ENCODE measurements around the gene KRT6B. TPM values are rescaled to one million over a fixed set of nuclear protein-coding genes. Genes with fewer than 3 reads are reported as not detected.

The KRT6B gene
- total RNA-seq, 2 experiments from 2014 or later = not detected

DNA sequence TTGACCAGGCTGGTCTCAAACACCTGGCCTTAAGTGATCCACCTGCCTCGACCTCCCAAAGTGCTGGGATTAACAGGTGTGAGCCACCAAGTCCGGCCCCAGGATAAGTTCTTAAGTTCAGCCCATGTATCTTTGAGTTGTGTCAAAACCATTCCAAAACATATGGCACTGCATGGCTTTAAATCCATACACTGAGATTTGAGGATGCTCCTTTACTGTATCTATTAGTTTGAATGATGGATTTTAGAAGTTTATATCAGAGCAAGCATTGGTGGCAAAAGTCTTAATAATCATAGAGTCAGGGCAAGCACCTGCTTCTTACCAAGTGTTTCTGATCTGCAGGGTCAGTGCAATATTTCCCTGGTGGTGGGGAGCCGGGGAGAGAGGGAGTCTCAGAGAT lies 6.1 kb downstream of the KRT6B start:
- H3K4me3 Mint-ChIP-seq = no peak overlapping the region
- no peaks in the 10 kb centered on the region for H3K9me3 Mint-ChIP-seq
- DNase-seq = no peak
- H3K36me3 Mint-ChIP-seq = no peaks in the 10 kb centered on the region
- H3K27me3 Mint-ChIP-seq = peaks cover 28% of the 10 kb centered on the region
- H3K27ac Mint-ChIP-seq = no peak overlapping the region
- H3K4me1 Mint-ChIP-seq = no peaks in the 10 kb centered on the region

DNA sequence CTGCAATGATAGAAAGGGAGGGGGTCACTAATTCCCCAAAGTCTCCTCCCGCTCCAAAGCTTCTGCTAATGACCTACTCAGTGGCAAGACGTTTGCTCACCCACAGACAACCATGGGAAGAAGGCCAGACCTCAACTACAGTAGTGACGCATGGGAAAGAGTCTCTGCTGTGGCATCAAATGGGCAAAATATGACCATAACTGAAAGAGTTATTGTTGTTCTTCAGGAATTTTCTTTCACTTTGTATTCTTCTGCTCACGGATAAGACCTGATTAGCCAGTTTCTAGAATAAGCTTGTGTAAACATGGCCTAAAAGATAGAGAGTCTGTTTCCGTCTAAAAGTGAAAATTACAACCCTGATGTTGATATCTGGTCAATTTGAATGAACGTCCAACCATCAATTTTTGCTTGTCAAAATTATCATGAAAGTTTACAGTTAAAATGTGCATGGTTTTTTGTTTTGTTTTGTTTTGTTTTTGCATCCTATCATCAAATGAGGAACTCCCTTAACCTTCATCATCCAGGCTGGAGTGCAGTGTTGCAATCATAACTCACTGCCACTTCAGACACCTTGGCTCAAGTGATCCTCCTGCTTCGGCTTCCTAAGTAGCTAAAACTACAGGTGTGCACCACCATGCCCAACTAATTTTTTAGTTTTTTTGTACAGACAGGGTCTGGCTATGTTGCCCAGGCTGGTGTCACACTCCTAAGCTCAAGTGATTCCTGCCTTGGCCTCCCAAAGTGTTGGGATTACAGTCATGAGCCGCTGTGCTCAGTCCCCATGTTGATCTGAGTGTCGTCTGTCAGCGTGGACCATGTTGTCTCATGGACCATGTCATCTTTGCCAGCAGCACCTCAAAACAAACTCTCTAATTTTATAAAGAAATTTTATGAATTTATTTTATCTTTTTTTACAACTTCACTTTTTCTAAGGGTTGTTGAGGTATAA lies 7.0 kb downstream of the KRT6B start:
- Mint-ChIP-seq H3K27ac (no peak overlapping the region), H3K4me3 (no peak overlapping the region), H3K4me1 (no peaks in the 10 kb centered on the region), H3K27me3 (peaks cover 30% of the 10 kb centered on the region), H3K9me3 (no peaks in the 10 kb centered on the region), H3K36me3 (no peaks in the 10 kb centered on the region)
- no peak for DNase-seq

DNA sequence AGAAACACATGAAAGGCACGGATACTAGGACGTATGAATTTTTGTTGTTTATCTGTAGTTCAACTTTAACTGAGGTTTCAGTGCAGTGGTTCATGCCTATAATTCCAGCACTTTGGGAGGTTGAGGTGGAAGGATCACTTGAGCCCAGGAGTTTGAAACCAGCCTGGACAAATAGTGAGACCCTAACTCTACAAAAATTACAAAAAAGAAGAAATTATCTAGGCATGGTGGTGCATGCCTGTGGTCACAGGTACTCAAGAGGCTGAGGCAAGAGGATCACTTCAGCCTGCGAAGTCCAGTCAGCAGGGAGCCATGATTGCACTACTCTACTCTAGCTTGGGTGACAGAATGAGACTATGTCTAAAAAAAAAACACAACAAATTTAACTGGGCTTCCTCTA lies 8.0 kb downstream of the KRT6B start:
- Mint-ChIP-seq H3K36me3 (no peaks in the 10 kb centered on the region), H3K4me3 (no peak overlapping the region), H3K27ac (no peak overlapping the region)

DNA sequence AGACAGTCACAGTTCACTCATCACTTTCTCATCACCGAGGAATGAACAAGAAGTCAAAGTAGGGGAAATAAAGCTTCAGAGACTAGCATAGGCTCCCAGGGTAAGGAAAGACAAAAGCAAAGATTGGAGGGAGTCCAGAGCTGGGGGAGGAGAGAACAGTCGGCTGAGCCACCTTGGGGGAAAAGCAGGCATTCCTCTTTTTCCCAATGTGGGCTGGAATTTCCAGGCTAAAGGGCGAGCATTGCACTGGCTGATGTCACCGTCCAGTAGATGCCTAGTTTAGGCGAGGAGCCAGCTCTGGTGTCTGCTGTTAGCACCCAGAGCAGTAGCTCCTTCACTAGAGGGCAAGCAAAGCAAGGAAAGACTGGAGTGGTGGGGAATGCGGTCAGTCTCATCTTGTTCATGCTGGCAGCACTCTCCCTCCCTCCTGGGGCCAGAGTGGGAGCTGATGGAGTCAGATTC lies 9.3 kb downstream of the KRT6B start:
- Mint-ChIP-seq H3K9me3 (no peaks in the 10 kb centered on the region), H3K36me3 (no peaks in the 10 kb centered on the region), H3K4me1 (no peaks in the 10 kb centered on the region), H3K4me3 (no peak overlapping the region), H3K27ac (no peak overlapping the region), H3K27me3 (peaks cover 30% of the 10 kb centered on the region)
- no peak for DNase-seq

More for the DNA sequence above, 8.0 kb downstream of the KRT6B start:
- Mint-ChIP-seq H3K27me3 (peaks cover 30% of the 10 kb centered on the region), H3K4me1 (no peaks in the 10 kb centered on the region), H3K9me3 (no peaks in the 10 kb centered on the region)
- no peak for DNase-seq

- peaks cover 38% of the 10 kb centered on the region for H3K27me3 Mint-ChIP-seq
- no peaks in the 10 kb centered on the region for H3K9me3 Mint-ChIP-seq
- H3K27ac Mint-ChIP-seq = no peak overlapping the region
- H3K4me1 Mint-ChIP-seq = no peaks in the 10 kb centered on the region
- H3K4me3 Mint-ChIP-seq = no peak overlapping the region
- H3K36me3 Mint-ChIP-seq = no peaks in the 10 kb centered on the region
- DNase-seq = no peak
Measured at GRCh38 chr12:52441320-52441911, 10.5 kb downstream of the KRT6B start.

DNA sequence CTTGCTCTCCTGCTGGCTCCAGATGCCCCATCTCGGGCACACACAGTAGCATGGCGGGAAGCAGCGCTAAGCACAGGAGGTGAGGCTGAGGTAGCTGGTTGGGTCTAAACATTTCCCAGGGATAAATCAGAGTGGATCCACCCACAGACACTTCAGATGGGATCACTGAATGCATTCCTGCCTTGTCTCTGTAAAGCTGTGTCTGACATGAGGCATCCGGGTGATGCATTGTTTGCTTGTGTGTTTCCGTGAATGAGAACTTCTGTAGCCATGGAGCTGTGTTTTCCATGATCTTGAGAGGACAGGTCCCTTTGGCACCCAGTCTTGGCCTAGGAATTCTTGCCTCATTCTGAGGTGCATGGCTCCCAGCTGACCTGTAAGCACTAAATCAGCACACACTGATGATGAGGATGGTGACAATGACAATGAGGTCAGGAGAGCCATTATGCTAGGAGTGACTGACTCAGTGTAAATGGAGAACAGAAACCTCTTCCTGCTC lies 11.1 kb downstream of the KRT6B start:
- peaks cover 38% of the 10 kb centered on the region for H3K27me3 Mint-ChIP-seq
- DNase-seq = no peak

DNA sequence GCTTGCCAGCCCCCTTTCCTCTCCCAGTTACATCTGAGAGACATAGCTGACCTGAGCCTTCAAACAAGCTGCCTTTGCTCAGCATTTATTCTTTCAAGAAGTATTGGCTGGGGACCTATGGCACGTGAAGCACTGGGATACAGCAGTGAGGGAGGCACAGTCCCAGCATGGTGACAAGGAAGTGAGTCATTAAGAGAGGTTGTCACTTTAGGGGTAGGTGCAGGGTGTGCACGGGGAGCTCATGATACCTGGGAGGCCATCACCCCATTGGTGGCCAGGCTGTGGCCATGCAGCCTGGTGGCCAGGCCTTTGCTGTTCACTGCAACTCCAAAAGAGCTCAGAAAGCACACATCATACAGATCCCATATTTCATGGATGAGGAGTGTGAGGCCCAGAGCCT lies 12.1 kb downstream of the KRT6B start:
- Mint-ChIP-seq H3K9me3 (no peaks in the 10 kb centered on the region), H3K27ac (no peak overlapping the region), H3K4me3 (no peak overlapping the region), H3K27me3 (peaks cover 38% of the 10 kb centered on the region), H3K36me3 (no peaks in the 10 kb centered on the region), H3K4me1 (no peaks in the 10 kb centered on the region)
- DNase-seq = no peak

More for the DNA sequence above, 11.1 kb downstream of the KRT6B start:
- Mint-ChIP-seq H3K27ac (no peak overlapping the region), H3K9me3 (no peaks in the 10 kb centered on the region), H3K4me1 (no peaks in the 10 kb centered on the region), H3K36me3 (no peaks in the 10 kb centered on the region), H3K4me3 (no peak overlapping the region)

- H3K36me3 Mint-ChIP-seq = no peaks in the 10 kb centered on the region
- H3K4me3 Mint-ChIP-seq = no peak overlapping the region
- no peaks in the 10 kb centered on the region for H3K4me1 Mint-ChIP-seq
- no peak overlapping the region for H3K27ac Mint-ChIP-seq
- no peak for DNase-seq
- H3K9me3 Mint-ChIP-seq = no peaks in the 10 kb centered on the region
- H3K27me3 Mint-ChIP-seq = peaks cover 38% of the 10 kb centered on the region
Measured at GRCh38 chr12:52439420-52439819, 12.5 kb downstream of the KRT6B start.

DNA sequence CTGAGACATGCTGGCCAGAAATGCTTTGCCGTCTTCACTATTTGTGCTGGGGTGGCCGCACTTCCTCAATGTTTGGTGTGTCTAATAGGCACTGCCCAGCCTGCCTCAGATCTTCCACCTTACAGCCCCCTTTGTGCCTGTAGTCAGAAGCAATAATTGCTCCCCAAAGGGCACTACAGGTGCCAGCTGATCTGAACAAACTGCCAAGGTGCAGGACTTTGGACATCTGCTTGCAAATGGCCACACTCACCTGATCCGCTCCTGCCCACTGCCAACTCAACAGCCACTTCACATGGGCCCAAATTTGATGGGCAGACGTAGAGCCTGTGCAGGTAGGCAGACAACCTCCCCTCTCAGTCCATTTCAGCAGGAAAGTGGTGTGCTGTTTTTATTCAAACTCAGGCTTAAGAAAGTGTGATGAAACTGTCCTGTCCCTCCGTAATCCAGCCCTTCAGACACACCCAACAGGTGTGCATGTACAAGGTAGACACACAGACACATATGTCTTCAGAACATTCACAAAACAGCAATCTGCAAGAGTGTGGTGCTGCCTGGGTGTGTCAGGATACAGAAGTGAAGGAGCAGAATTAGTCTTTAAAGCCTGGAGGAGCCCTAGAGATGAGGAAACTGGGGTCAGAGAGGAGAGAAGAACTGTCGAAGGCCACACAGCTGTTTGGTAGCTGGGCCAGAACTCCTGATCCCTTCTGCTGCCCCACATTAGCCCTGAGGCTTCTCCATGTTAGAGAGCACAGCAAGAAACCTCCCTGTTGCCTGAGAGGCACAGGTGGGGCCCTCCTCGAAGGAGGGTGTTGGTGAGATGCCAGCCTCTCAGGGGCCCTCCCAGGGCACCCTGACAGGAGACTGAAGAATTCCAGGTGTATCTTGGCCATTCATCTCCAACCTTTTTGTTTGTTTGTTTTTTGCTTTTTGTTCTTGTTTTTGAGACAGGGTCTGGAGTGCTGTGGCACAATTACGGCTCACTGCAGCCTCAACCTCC lies 13.3 kb downstream of the KRT6B start:
- Mint-ChIP-seq H3K9me3 (no peaks in the 10 kb centered on the region), H3K27me3 (peaks cover 32% of the 10 kb centered on the region), H3K36me3 (no peaks in the 10 kb centered on the region), H3K4me3 (no peak overlapping the region), H3K27ac (no peak overlapping the region), H3K4me1 (no peaks in the 10 kb centered on the region)
- no peak for DNase-seq

DNA sequence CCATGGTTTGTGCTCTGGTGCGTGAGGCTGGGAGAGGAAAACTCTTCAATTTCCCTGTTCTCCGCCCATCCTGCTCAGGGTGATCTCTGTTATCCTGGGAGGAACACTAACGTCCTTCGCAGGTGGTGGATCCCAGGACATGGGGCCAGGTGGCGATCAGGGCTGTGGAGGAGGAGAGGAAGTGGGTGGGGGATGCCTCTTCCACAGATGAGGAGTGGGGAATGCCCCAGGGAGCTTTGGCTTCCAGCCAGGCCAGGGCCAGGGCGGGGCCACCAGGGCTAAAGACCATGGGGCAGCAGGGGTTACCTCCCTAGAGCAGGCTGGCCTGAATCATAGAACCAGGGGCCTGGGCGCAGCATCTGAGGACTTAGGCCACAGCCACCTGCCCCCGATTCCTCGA lies 14.4 kb downstream of the KRT6B start:
- H3K9me3 Mint-ChIP-seq = no peaks in the 10 kb centered on the region
- H3K4me3 Mint-ChIP-seq = no peak overlapping the region
- H3K27me3 Mint-ChIP-seq = peaks cover 29% of the 10 kb centered on the region
- no peak overlapping the region for H3K27ac Mint-ChIP-seq
- H3K4me1 Mint-ChIP-seq = no peaks in the 10 kb centered on the region
- DNase-seq = no peak
- no peaks in the 10 kb centered on the region for H3K36me3 Mint-ChIP-seq

- no peak overlapping the region for H3K27ac Mint-ChIP-seq
- H3K4me3 Mint-ChIP-seq = no peak overlapping the region
- no peaks in the 10 kb centered on the region for H3K9me3 Mint-ChIP-seq
- H3K4me1 Mint-ChIP-seq = no peaks in the 10 kb centered on the region
- no peaks in the 10 kb centered on the region for H3K36me3 Mint-ChIP-seq
- peaks cover 24% of the 10 kb centered on the region for H3K27me3 Mint-ChIP-seq
- DNase-seq = no peak
Measured at GRCh38 chr12:52436828-52437474, 15.0 kb downstream of the KRT6B start.

GRCh38 chr12:52436000-52436827 lies 15.7 kb downstream of the KRT6B start:
- Mint-ChIP-seq H3K9me3 (no peaks in the 10 kb centered on the region), H3K4me3 (no peak overlapping the region), H3K36me3 (no peaks in the 10 kb centered on the region), H3K4me1 (no peaks in the 10 kb centered on the region), H3K27ac (no peak overlapping the region), H3K27me3 (peaks cover 21% of the 10 kb centered on the region)
- DNase-seq = no peak

- H3K9me3 Mint-ChIP-seq = no peaks in the 10 kb centered on the region
- H3K27ac Mint-ChIP-seq = no peak overlapping the region
- no peak for DNase-seq
- H3K27me3 Mint-ChIP-seq = peaks cover 16% of the 10 kb centered on the region
- H3K4me3 Mint-ChIP-seq = no peak overlapping the region
- H3K4me1 Mint-ChIP-seq = no peaks in the 10 kb centered on the region
- H3K36me3 Mint-ChIP-seq = no peaks in the 10 kb centered on the region
Measured at GRCh38 chr12:52435659-52435999, 16.3 kb downstream of the KRT6B start.

Data from activated naive CD8-positive, alpha-beta T cell treated with anti-CD3 and anti-CD28 coated beads for 36 hours (primary cell).